Loucy (cell line): ENCODE data around the gene TMEM161A.

Source experiments
- H2AFZ ChIP-seq: fragments of 200-600 bp; sonication (generic); 2 replicates; pipeline ENCODE4 v1.6.0; 2016; ENCODE audit warnings: antibody characterized with exemption, mild to moderate bottlenecking, low read length, moderate library complexity
- H3F3A ChIP-seq: fragments of 200-600 bp; 2 replicates; pipeline ENCODE4 v1.6.0; 2016; ENCODE audit warnings: antibody characterized with exemption, low read depth, mild to moderate bottlenecking
- H3K27me3 ChIP-seq: fragments of 200-600 bp; sonication (generic); 2 replicates; pipeline ENCODE4 v1.6.1; 2014; ENCODE audit warnings: low read length, mild to moderate bottlenecking; ENCODE audit not compliant: insufficient read depth, poor library complexity, severe bottlenecking
- H3K36me3 ChIP-seq: fragments of 200-600 bp; sonication (generic); 2 replicates; pipeline ENCODE4 v1.6.1; 2016; ENCODE audit warnings: low read length; ENCODE audit not compliant: insufficient read depth
- H3K4me1 ChIP-seq: fragments of 200-600 bp; sonication (generic); 2 replicates; pipeline ENCODE4 v1.5.1; 2014; ENCODE audit warnings: low read length, mild to moderate bottlenecking; ENCODE audit not compliant: insufficient read depth, poor library complexity, severe bottlenecking
- H3K4me2 ChIP-seq: fragments of 200-600 bp; sonication (generic); 2 replicates; pipeline ENCODE4 v1.6.0; 2014; ENCODE audit warnings: antibody characterized with exemption, low read length, low read depth, mild to moderate bottlenecking; ENCODE audit not compliant: poor library complexity, severe bottlenecking
- H3K4me3 ChIP-seq: fragments of 200-600 bp; sonication (generic); 2 replicates; pipeline ENCODE4 v1.5.1; 2014; ENCODE audit warnings: low read length, mild to moderate bottlenecking, mixed read lengths; ENCODE audit not compliant: poor library complexity, severe bottlenecking
- H3K79me2 ChIP-seq: fragments of 200-600 bp; sonication (generic); 2 replicates; pipeline ENCODE4 v1.6.1; 2014; ENCODE audit warnings: low read length; ENCODE audit not compliant: insufficient read depth
- H3K9ac ChIP-seq: fragments of 200-600 bp; sonication (generic); 2 replicates; pipeline ENCODE4 v1.6.0; 2014; ENCODE audit warnings: mild to moderate bottlenecking, low read depth, low read length, moderate library complexity; ENCODE audit not compliant: poor library complexity, severe bottlenecking
- H3K9me2 ChIP-seq: fragments of 200-600 bp; sonication (generic); replicated peaks from 2 replicates; pipeline ENCODE4 v1.6.1; 2016; ENCODE audit warnings: low read depth, low read length, mixed read lengths
- H3K9me3 ChIP-seq: fragments of 200-600 bp; sonication (generic); 2 replicates; pipeline ENCODE4 v1.6.1; 2014; ENCODE audit warnings: mild to moderate bottlenecking, antibody characterized with exemption, low read length, low read depth; ENCODE audit not compliant: insufficient read depth
- H4K20me1 ChIP-seq: fragments of 200-600 bp; sonication (generic); 2 replicates; pipeline ENCODE4 v1.6.0; 2014; ENCODE audit warnings: antibody characterized with exemption, low read length, mild to moderate bottlenecking; ENCODE audit not compliant: insufficient read depth, poor library complexity, severe bottlenecking
- CTCF ChIP-seq: fragments of 200-600 bp; sonication (generic); conservative IDR thresholded peaks from 2 replicates; pipeline ENCODE4 v1.5.1; 2014; ENCODE audit warnings: mild to moderate bottlenecking, antibody characterized with exemption, low read length
- EZH2phosphoT487 ChIP-seq: fragments of 200-600 bp; IDR thresholded peaks from 2 replicates; pipeline ENCODE4 v1.6.1; 2018; ENCODE audit warnings: antibody characterized with exemption, mild to moderate bottlenecking, moderate library complexity, borderline replicate concordance

The TMEM161A gene

GRCh38 chr19:19071897-19072296, 66.4 kb downstream of the TMEM161A start:
- H3K27me3 ChIP-seq = no peaks in the 10 kb centered on the region
- H3K4me2 ChIP-seq = no peak overlapping the region
- H3K4me1 ChIP-seq = peaks cover 24% of the 10 kb centered on the region
- no peak for TF ChIP-seq CTCF
- no peak for TF ChIP-seq EZH2phosphoT487
- no peaks in the 10 kb centered on the region for H3K9me3 ChIP-seq
- no peaks in the 10 kb centered on the region for H3K9me2 ChIP-seq
- H3K79me2 ChIP-seq = peaks cover 17% of the 10 kb centered on the region
- H3K36me3 ChIP-seq = no peaks in the 10 kb centered on the region
- peaks cover 3% of the 10 kb centered on the region for H4K20me1 ChIP-seq
- no peaks in the 10 kb centered on the region for H3F3A ChIP-seq
- H2AFZ ChIP-seq = no peak overlapping the region
- H3K4me3 ChIP-seq = no peak overlapping the region
- H3K9ac ChIP-seq = no peak overlapping the region
